AG04449 (cell line): ENCODE data around the gene MED13L.

Experiments used
- CTCF ChIA-PET: fragments of 350-600 bp; formaldehyde crosslinking; extraction: SDS; loops from one replicate; lab custom pipeline; 2021; ENCODE audit warnings: antibody characterized with exemption; lab: Yijun Ruan, JAX
- POLR2A ChIA-PET: fragments of 400-600, 350-600 bp; formaldehyde crosslinking; extraction: SDS; loops from one replicate; lab custom pipeline; 2020; ENCODE audit warnings: antibody characterized with exemption, inconsistent platforms; lab: Yijun Ruan, JAX
- DNase-seq: peaks from one replicate; pipeline ENCODE4 v3.0.0-alpha.2; 2010; ENCODE audit warnings: low read depth, low spot score
- H3K4me3 ChIP-seq: 2 replicates; pipeline ENCODE4 v1.5.1; 2011; ENCODE audit warnings: low read depth, mild to moderate bottlenecking, control low read depth, low read length
- TF ChIP-seq, protein P1 (sequence below): IDR thresholded peaks from one replicate; pipeline ENCODE4 v1.5.1; 2011; ENCODE audit warnings: mild to moderate bottlenecking, moderate library complexity, low read length, control low read depth, inconsistent platforms; ENCODE audit not compliant: insufficient read depth; ENCODE audit errors: missing control alignments

MED13L gene

DNA sequence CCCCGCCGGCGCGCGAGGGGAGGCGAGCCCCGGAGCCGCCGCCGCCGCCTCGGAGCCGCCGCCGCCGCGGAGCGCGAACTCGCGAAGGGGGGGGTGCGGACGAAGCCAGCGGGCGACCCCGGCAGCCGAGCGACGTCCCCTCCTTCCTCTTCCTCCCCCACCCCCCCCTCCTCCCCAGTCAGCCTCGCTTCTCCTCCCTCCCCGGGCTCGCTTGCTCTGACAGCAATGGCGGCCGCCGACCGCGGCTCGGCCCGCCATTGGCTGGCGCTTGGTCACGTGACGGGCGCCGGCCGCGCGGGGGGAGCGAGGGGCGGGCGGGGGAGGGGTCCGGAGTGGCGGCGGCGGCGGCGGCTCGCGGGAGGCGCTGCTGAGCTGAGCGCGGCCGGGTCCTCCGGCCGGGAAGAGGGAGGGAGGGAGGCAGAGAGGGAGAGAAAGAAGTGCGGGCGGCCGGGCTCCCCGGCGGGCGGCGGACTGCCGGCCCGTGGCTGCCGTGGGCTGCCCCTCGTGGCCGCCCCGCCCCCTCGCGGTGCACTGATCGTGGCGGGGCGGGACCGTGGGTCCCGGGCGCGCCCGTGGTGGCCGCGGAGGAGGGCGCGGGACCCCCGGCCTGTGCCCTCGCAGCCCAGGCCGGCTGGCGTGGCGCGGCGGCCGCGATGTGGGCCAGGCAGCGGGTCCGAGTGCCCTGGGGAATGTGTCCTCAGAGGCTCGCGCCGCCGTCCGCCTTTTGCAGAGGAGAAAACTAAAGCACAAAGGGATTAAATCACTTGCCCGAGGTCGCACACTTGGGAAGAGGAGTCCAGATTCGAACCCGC is at the start of gene MED13L:
TSS of gene MED13L (minus strand) at position 227 of the 812 bp plus-strand sequence. CDS start 562 bp downstream, outside the sequence.
- TF ChIP-seq, protein P1, sequence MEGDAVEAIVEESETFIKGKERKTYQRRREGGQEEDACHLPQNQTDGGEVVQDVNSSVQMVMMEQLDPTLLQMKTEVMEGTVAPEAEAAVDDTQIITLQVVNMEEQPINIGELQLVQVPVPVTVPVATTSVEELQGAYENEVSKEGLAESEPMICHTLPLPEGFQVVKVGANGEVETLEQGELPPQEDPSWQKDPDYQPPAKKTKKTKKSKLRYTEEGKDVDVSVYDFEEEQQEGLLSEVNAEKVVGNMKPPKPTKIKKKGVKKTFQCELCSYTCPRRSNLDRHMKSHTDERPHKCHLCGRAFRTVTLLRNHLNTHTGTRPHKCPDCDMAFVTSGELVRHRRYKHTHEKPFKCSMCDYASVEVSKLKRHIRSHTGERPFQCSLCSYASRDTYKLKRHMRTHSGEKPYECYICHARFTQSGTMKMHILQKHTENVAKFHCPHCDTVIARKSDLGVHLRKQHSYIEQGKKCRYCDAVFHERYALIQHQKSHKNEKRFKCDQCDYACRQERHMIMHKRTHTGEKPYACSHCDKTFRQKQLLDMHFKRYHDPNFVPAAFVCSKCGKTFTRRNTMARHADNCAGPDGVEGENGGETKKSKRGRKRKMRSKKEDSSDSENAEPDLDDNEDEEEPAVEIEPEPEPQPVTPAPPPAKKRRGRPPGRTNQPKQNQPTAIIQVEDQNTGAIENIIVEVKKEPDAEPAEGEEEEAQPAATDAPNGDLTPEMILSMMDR, result peak; percentile 50
- no peak for DNase-seq
- POLR2A ChIA-PET, result interaction anchor here (0.6 to 1.0 kb wide), 2 partner anchors 10 to 18 kb away, joined by 3 read pairs; no protein-coding TSS in a partner anchor
- peak within 1 kb of the TSS; percentile 86 for H3K4me3 ChIP-seq
- CTCF ChIA-PET, result interaction anchor here (0.8 to 1.9 kb wide), 11 partner anchors 13 to 322 kb away, joined by 3 to 9 read pairs (median 3); no protein-coding TSS in a partner anchor

DNA sequence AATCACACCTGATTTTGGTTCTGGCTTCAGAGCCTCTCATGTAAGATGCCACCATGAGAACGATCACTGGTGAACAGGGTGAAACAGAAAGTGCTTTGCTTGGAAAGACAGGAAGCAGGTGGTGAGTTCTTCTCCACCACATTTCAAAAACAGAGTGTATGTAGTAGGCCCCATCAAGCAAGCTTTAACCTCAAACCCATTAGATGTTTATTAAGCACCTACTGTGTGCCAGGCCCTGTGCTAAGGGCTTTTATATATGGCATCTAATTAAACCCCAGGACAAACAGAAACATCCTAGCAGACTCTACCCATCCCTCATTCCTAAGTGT is 47.8 kb upstream of the MED13L start:
- no peak overlapping the region for H3K4me3 ChIP-seq
- ChIA-PET POLR2A (no interaction called here), CTCF (no interaction called here)
- no peak for DNase-seq
- TF ChIP-seq, protein P1, result no peak

DNA sequence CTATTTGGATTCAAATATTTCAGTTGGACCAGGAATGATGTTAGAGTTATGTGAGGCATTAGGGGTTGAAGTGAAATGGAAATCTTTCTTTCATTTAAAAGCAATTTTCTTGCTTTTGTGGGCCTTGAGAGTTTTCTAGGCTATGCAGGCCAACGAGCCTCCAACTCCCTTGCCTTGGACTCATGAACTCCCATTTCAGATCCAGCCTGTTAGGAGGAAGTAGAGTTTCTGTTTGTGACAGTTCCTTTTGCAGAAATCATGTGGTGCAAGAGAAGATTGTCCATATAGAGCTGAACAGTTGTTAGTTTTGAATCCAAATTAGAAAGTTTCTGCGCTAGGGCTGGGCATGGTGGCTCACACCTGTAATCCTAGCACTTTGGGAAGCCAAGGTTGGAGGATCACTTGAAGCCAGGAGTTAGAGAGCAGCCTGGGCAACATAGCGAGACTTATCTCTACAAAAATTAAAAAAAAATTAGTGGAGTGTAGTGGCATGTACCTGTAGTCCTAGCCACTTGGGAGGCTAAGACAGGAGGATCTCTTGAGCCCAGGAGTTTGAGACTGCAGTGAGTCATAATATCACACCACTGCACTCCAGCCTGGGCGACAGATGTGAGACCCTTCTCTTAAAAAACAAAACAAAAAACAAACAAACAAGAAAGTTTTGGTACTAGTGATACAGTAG is 47.3 kb upstream of the MED13L start:
- CTCF ChIA-PET, result no interaction called here
- DNase-seq, result no peak
- TF ChIP-seq, protein P1, result no peak
- no peak overlapping the region for H3K4me3 ChIP-seq
- POLR2A ChIA-PET, result no interaction called here

DNA sequence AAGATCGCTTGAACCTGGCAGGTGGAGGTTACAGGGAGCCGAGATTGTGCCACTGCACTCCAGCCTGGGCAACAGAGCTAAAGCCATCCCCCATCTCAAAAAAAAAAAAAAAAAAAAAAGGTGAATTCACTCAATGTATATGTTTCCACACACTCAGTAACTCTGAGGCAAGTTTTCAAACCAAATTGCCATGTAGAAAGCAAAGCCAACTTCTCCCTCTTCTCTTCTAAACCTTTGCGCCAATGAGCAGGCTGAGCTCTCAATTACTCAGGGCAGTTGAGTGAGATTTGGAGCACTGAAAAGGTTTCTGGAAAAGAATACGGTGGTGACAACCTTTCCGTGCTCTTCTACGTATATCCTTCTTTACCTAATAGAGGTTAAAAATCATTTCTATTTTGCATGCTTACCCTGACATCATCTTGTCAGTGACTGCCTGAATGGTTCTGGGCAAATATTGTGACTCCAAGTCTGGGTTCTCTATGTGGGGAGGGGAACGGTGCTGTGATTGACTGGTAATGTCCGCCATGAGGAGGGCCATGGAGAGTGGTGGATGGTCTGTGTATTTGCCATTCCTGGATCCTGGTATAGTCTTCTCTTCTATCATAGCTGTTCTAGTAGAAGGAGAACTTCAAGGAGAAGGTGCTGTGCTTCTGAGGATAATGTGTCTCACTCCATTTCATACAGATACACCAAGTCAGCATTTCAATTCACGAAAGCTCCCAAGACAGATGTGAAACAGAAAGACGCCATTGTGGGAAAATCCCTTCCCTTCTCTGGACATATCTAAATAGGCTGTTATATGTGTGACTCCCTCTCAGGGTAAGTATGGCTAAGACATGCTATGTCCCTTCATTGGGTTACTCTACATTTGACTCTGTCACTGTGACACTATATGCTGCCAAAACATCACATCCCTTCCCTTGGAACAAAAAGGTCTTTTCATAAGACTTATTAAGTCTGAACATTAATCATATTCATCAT is 46.2 kb upstream of the MED13L start:
- DNase-seq, result no peak
- TF ChIP-seq, protein P1, result no peak
- POLR2A ChIA-PET, result no interaction called here
- H3K4me3 ChIP-seq, result no peak overlapping the region
- CTCF ChIA-PET, result no interaction called here

DNA sequence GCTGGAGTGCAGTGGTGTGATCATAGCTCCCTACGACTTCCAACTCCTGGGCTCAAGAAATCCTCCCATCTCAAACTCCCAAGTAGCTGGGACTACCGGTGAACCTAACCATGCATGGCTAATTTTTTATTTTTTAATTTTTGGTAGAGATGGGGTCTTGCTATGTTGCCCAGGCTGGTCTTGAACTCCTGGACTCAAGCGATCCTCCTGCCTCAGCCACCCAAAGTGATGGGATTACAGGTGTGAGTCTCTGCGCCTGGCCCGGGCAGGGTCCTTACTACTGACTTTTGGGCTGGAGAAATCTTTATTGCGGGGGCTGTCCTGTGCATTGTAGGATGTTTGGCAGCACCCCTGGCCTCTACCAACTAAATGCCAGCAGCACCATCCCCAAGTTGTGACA is 44.4 kb upstream of the MED13L start:
- POLR2A ChIA-PET, result no interaction called here
- TF ChIP-seq, protein P1, result no peak
- no peak overlapping the region for H3K4me3 ChIP-seq
- CTCF ChIA-PET, result no interaction called here
- DNase-seq, result no peak

DNA sequence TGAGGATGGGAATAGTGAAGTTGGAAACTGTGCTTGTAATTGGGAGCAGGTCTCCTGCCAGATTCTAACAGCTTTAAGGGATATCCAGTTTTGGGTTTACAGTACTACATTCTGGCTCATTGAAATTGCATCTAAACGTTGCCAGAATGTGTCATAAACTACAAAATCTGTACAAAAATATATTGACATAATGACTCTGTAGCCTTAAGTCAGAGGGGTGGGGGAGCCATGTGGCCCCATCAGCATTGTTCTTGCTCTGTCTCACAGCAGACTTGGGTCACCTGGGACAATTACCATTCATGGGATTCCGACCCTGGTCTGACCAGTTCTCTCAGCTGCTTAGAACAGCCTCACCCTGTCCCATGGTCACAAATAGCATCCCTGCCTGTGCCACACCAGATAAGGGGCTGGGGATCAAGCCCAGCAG is 43.3 kb upstream of the MED13L start:
- H3K4me3 ChIP-seq, result no peak overlapping the region
- DNase-seq, result no peak
- CTCF ChIA-PET, result no interaction called here
- POLR2A ChIA-PET, result no interaction called here
- TF ChIP-seq, protein P1, result no peak
